H1 (cell line): Measurements from ENCODE around the gene ALDH1L2. TPM values are rescaled to one million over a fixed set of nuclear protein-coding genes. Genes with fewer than 3 reads are reported as not detected.

ENCODE experiments used
- CTCF ChIA-PET: fragments of 300-600 bp; sonication (Branson Sonifier 250); formaldehyde crosslinking; loops from one replicate; lab custom pipeline; 2021; ENCODE audit not compliant: partially characterized antibody; lab: Charles Lee
- POLR2A ChIA-PET: fragments of 300-600 bp; sonication (Branson Sonifier 250); formaldehyde crosslinking; loops from one replicate; lab custom pipeline; 2021; ENCODE audit warnings: inconsistent platforms; ENCODE audit not compliant: partially characterized antibody; lab: Charles Lee
- DNase-seq, 2 experiments: peaks; one replicate each; pipeline versions ENCODE4 v3.0.0 to v3.0.0-alpha.2; 2010 to 2022; ENCODE audit warnings: low spot score in 2 of 2, low read depth in 1 of 2, mixed read lengths in 1 of 2
- FAIRE-seq: peaks from 2 replicates; lab custom pipeline; 2011; peaks lifted over from hg19 to GRCh38; lab: Jason Lieb, UNC
- H2AFZ ChIP-seq: 2 replicates; pipeline ENCODE4 v1.8.1; 2012; ENCODE audit warnings: low read length, inconsistent platforms
- H2AK5ac ChIP-seq: 2 replicates; pipeline ENCODE4 v1.6.1; 2013; ENCODE audit warnings: low read depth, low read length
- H2BK120ac ChIP-seq: replicated peaks from 2 replicates; pipeline ENCODE3; 2013; ENCODE audit warnings: low read depth, low read length, inconsistent platforms
- H2BK12ac ChIP-seq: 2 replicates; pipeline ENCODE4 v1.6.1; 2013; ENCODE audit warnings: low read depth, low read length
- H2BK15ac ChIP-seq: 2 replicates; pipeline ENCODE4 v1.6.1; 2013; ENCODE audit warnings: low read length
- H2BK20ac ChIP-seq: 2 replicates; pipeline ENCODE4 v1.6.1; 2013; ENCODE audit warnings: low read length
- H2BK5ac ChIP-seq: 2 replicates; pipeline ENCODE4 v1.6.1; 2013; ENCODE audit warnings: low read depth, low read length
- H3K14ac ChIP-seq: 2 replicates; pipeline ENCODE4 v1.6.1; 2013; ENCODE audit warnings: inconsistent platforms; ENCODE audit not compliant: insufficient read length
- H3K18ac ChIP-seq: 2 replicates; pipeline ENCODE4 v1.6.1; 2013; ENCODE audit warnings: low read length; ENCODE audit errors: extremely low read depth
- H3K23ac ChIP-seq: 2 replicates; pipeline ENCODE4 v1.6.1; 2013; ENCODE audit warnings: inconsistent platforms; ENCODE audit not compliant: insufficient read length
- H3K23me2 ChIP-seq: 2 replicates; pipeline ENCODE4 v1.6.1; 2013; ENCODE audit warnings: low read depth, low read length
- H3K27ac ChIP-seq: 2 replicates; pipeline ENCODE4 v1.6.1; 2011; ENCODE audit warnings: low read depth, low read length, inconsistent platforms
- H3K27me3 ChIP-seq, 4 experiments: replicated peaks in 1 of 4; 1 replicate in 1 of 4; 2 replicates in 3 of 4; pipeline versions ENCODE4 v1.6.1 to v1.8.1; 2011 to 2013; ENCODE audit warnings: low read length in 3 of 4, mild to moderate bottlenecking in 3 of 4, inconsistent platforms in 2 of 4, mixed read lengths in 2 of 4, moderate library complexity in 1 of 4; ENCODE audit not compliant: control insufficient read depth in 3 of 4, insufficient read depth in 3 of 4; ENCODE audit errors: extremely low read depth in 1 of 4
- H3K36me3 ChIP-seq, 4 experiments: 2 replicates each; pipeline versions ENCODE4 v1.6.1 to v1.8.1; 2011 to 2013; ENCODE audit warnings: mild to moderate bottlenecking in 4 of 4, low read length in 3 of 4, moderate library complexity in 2 of 4, control low read depth in 1 of 4, inconsistent platforms in 1 of 4; ENCODE audit not compliant: insufficient read depth in 4 of 4, control insufficient read depth in 2 of 4
- H3K4ac ChIP-seq: replicated peaks from 2 replicates; pipeline ENCODE3; 2013; ENCODE audit warnings: low read length, low read depth, mixed read lengths, inconsistent platforms; ENCODE audit not compliant: insufficient read length
- H3K4me1 ChIP-seq, 4 experiments: replicated peaks in 1 of 4; 1 replicate in 1 of 4; 2 replicates in 3 of 4; pipeline versions ENCODE4 v1.6.1 to v1.8.1; 2011 to 2013; ENCODE audit warnings: low read length in 3 of 4, inconsistent platforms in 2 of 4, mixed read lengths in 1 of 4; ENCODE audit not compliant: insufficient read depth in 4 of 4, control insufficient read depth in 3 of 4
- H3K4me2 ChIP-seq, 2 experiments: 2 replicates each; pipeline versions ENCODE4 v1.6.1 to v1.8.1; 2011 to 2013; ENCODE audit warnings: low read depth in 2 of 2, low read length in 2 of 2, control low read depth in 1 of 2, inconsistent platforms in 1 of 2, mild to moderate bottlenecking in 1 of 2; ENCODE audit not compliant: insufficient read depth in 1 of 2
- H3K4me3 ChIP-seq, 4 experiments: fragments of 200-600, 300-600 bp in 1 of 4; sonication (generic), shearing (Covaris generic), sonication (Bioruptor Twin) in 1 of 4; 2 replicates each; pipeline versions ENCODE4 v1.5.1 to v1.8.1; 2011 to 2016; ENCODE audit warnings: low read length in 4 of 4, low read depth in 3 of 4, control low read depth in 2 of 4, inconsistent platforms in 2 of 4, mild to moderate bottlenecking in 2 of 4, mixed read lengths in 1 of 4, moderate library complexity in 1 of 4; ENCODE audit not compliant: insufficient read depth in 2 of 4; ENCODE audit errors: extremely low read depth in 1 of 4
- H3K56ac ChIP-seq: replicated peaks from 2 replicates; pipeline ENCODE3; 2013; ENCODE audit warnings: low read depth, mild to moderate bottlenecking, mixed read lengths, low read length, inconsistent platforms; ENCODE audit not compliant: insufficient read length
- H3K79me1 ChIP-seq: 2 replicates; pipeline ENCODE4 v1.6.1; 2013; ENCODE audit warnings: low read depth, low read length, control low read depth
- H3K79me2 ChIP-seq, 2 experiments: 2 replicates each; pipeline versions ENCODE4 v1.6.1 to v1.8.1; 2012 to 2013; ENCODE audit warnings: low read length in 2 of 2, mild to moderate bottlenecking in 2 of 2, inconsistent platforms in 1 of 2; ENCODE audit not compliant: insufficient read depth in 2 of 2, control insufficient read depth in 1 of 2
- H3K9ac ChIP-seq, 4 experiments: replicated peaks in 1 of 4; 1 replicate in 1 of 4; 2 replicates in 3 of 4; pipeline versions ENCODE4 v1.6.1 to v1.8.1; 2011 to 2013; ENCODE audit warnings: low read depth in 3 of 4, low read length in 3 of 4, control low read depth in 2 of 4, mild to moderate bottlenecking in 2 of 4, moderate library complexity in 2 of 4, inconsistent platforms in 1 of 4; ENCODE audit errors: extremely low read depth in 1 of 4
- H3K9me3 ChIP-seq, 2 experiments: 2 replicates each; pipeline versions ENCODE4 v1.6.1 to v1.8.1; 2012 to 2013; ENCODE audit warnings: mild to moderate bottlenecking in 2 of 2, moderate library complexity in 2 of 2, control low read depth in 1 of 2, inconsistent platforms in 1 of 2, low read depth in 1 of 2, low read length in 1 of 2, mixed read lengths in 1 of 2; ENCODE audit not compliant: insufficient read depth in 2 of 2
- H4K20me1 ChIP-seq, 2 experiments: replicated peaks in 1 of 2; 2 replicates each; pipeline versions ENCODE3 to v1.8.1; 2011 to 2013; ENCODE audit warnings: inconsistent platforms in 2 of 2, low read length in 2 of 2, mild to moderate bottlenecking in 1 of 2; ENCODE audit not compliant: insufficient read depth in 2 of 2, control insufficient read depth in 1 of 2
- H4K5ac ChIP-seq: 2 replicates; pipeline ENCODE4 v1.6.1; 2013; ENCODE audit warnings: low read length, low read depth, mixed read lengths, inconsistent platforms; ENCODE audit not compliant: insufficient read length
- H4K8ac ChIP-seq: 2 replicates; pipeline ENCODE4 v1.8.0; 2013; ENCODE audit warnings: mild to moderate bottlenecking, moderate library complexity, low read length, inconsistent platforms; ENCODE audit not compliant: insufficient read depth; ENCODE audit errors: extremely low read depth
- H4K91ac ChIP-seq: replicated peaks from 2 replicates; pipeline ENCODE3; 2013; ENCODE audit warnings: low read length, mixed read lengths, inconsistent platforms; ENCODE audit not compliant: insufficient read length
- CBX8 ChIP-seq: fragments of 300-800, 300-1000 bp; sonication (generic); IDR thresholded peaks from 2 replicates; pipeline ENCODE4 v1.7.1; 2016; ENCODE audit warnings: low read depth, low read length, borderline replicate concordance
- CTBP2 ChIP-seq: IDR thresholded peaks from 2 replicates; pipeline ENCODE4 v1.7.0; 2011; ENCODE audit warnings: borderline replicate concordance, mild to moderate bottlenecking, moderate library complexity, mixed read lengths, low read length; ENCODE audit not compliant: insufficient read depth, insufficient read length
- EGR1 ChIP-seq: IDR thresholded peaks from 2 replicates; pipeline ENCODE4 v1.6.1; 2011; ENCODE audit warnings: low read depth, low read length, borderline replicate concordance
- KDM1A ChIP-seq: fragments of 200-600, 300-600 bp; sonication (generic); IDR thresholded peaks from 2 replicates; pipeline ENCODE4 v1.7.1; 2016; ENCODE audit warnings: mild to moderate bottlenecking, low read length, borderline replicate concordance
- MAFK ChIP-seq: IDR thresholded peaks from 2 replicates; pipeline ENCODE4 v1.6.1; 2012; ENCODE audit warnings: low read depth, mild to moderate bottlenecking, improper control_type of control experiment, low read length
- RBBP5 ChIP-seq: IDR thresholded peaks from 2 replicates; pipeline ENCODE4 v1.7.1; 2012; ENCODE audit warnings: low read depth, mild to moderate bottlenecking, inconsistent platforms, low read length, moderate library complexity, borderline replicate concordance
- SIRT6 ChIP-seq: IDR thresholded peaks from one replicate; pipeline ENCODE4 v1.7.1; 2012; ENCODE audit warnings: low read length, inconsistent platforms
- TAF1 ChIP-seq: IDR thresholded peaks from 2 replicates; pipeline ENCODE4 v1.6.1; 2011; ENCODE audit warnings: mild to moderate bottlenecking, low read depth, low read length
- ZNF274 ChIP-seq: IDR thresholded peaks from 2 replicates; pipeline ENCODE4 v1.7.0; 2012; ENCODE audit warnings: low read length, borderline replicate concordance; ENCODE audit errors: extremely low read depth
- WGBS, 2 experiments: shearing (Covaris generic) in 1 of 2; methylation state at CpG; one replicate each; pipeline versions ENCODE4 v1.1.6 to v1.1.7; 2013 to 2015; ENCODE audit warnings: low lambda C conversion rate in 2 of 2, mixed read lengths in 2 of 2, inconsistent platforms in 1 of 2, low coverage in 1 of 2, missing lambda C conversion rate in 1 of 2; ENCODE audit not compliant: insufficient replicate concordance in 2 of 2, insufficient coverage in 1 of 2, insufficient read length in 1 of 2; ENCODE audit errors: extremely low coverage in 1 of 2, missing lambda C conversion rate in 1 of 2; 5-methylcytosine and 5-hydroxymethylcytosine counted together
- polyA plus RNA-seq, 7 experiments: library from polyadenylated mRNA; depleted of rRNA in 3 of 7; stranded (reverse) in 5 of 7; unstranded in 2 of 7; fragments of >200 nt in 5 of 7; fragments of 200-250 nt in 2 of 7; gene quantifications; 1 replicate in 5 of 7; 2 replicates in 1 of 7; 4 replicates in 1 of 7; pipeline versions ENCODE4 v1.2.1 to v1.2.3, GENCODE V29; 2011 to 2013; ENCODE audit warnings: missing spikeins in 2 of 7, mixed read lengths in 2 of 7
- total RNA-seq: library from RNA; stranded (reverse); fragmentation: NEBNext Ultra II Directional; extraction: Animal tissue kit (Norgen Biotek cat#: 25700); gene quantifications from 2 replicates; pipeline ENCODE4 v1.2.1, GENCODE V29; 2021

Gene ALDH1L2
- total and polyA plus RNA-seq, 2 of the 8 experiments (the other 6 are each of a cell fraction or from before 2014, with no cell fraction given): 3.7 to 7.2 TPM

- Histone ChIP-seq H2BK12ac (no peak overlapping the region), H4K5ac (no peak overlapping the region)
These were observed 11.3 kb downstream of the ALDH1L2 start for GRCh38 chr12:105072888-105073488.

More at GRCh38 chr12:105072888-105073488, 11.3 kb downstream of the ALDH1L2 start:
- no peaks in the 10 kb centered on the region for H3K36me3 ChIP-seq
- H2BK5ac ChIP-seq: no peak overlapping the region
- TF ChIP-seq KDM1A (no peak), CBX8 (no peak), SIRT6 (no peak), MAFK (no peak), ZNF274 (no peak), CTBP2 (no peak), TAF1 (no peak), RBBP5 (no peak), EGR1 (no peak)
- no peak for FAIRE-seq
- no peaks in the 10 kb centered on the region for H3K23me2 ChIP-seq
- no peaks in the 10 kb centered on the region for H3K27me3 ChIP-seq
- H3K79me1 ChIP-seq: no peaks in the 10 kb centered on the region
- ChIA-PET POLR2A (interaction anchor here (0.6 to 2.0 kb wide), 2 partner anchors 11 to 789 kb away, joined by 3 to 7 read pairs; partner anchors contain the start of gene ALDH1L2), CTCF (no interaction called here)
- 95% methylated on average over 6 of the region's 6 CpGs; no CpG with 5 or more reads in 1 of the 2 experiments for WGBS, 2 experiments
- H2BK20ac ChIP-seq: no peak overlapping the region
- no peak overlapping the region for H2AK5ac ChIP-seq
- no peak overlapping the region for H3K18ac ChIP-seq
- H3K9ac ChIP-seq: no peak overlapping the region
- no peak overlapping the region for H4K91ac ChIP-seq
- no peaks in the 10 kb centered on the region for H3K4me1 ChIP-seq
- H3K23ac ChIP-seq: no peak overlapping the region
- H3K4ac ChIP-seq: no peak overlapping the region
- H3K4me2 ChIP-seq: no peak overlapping the region
- H4K8ac ChIP-seq: no peak overlapping the region
- no peak for DNase-seq
- H4K20me1 ChIP-seq: no peaks in the 10 kb centered on the region
- no peak overlapping the region for H3K27ac ChIP-seq
- no peaks in the 10 kb centered on the region for H3K79me2 ChIP-seq
- no peak overlapping the region for H3K56ac ChIP-seq
- no peak overlapping the region for H2AFZ ChIP-seq
- no peaks in the 10 kb centered on the region for H3K9me3 ChIP-seq
- no peak overlapping the region for H2BK120ac ChIP-seq
- H3K4me3 ChIP-seq: no peak overlapping the region
- H3K14ac ChIP-seq: no peak overlapping the region
- H2BK15ac ChIP-seq: no peak overlapping the region
